Smooth muscle cell (in vitro differentiated cells): ENCODE results near the gene MBOAT1. TPM values are rescaled to one million over a fixed set of nuclear protein-coding genes. Genes with fewer than 3 reads are reported as not detected.

Experiments used
- DNase-seq: peaks from one replicate; lab custom pipeline; 2025; ENCODE audit not compliant: unreplicated experiment; lab: John Stamatoyannopoulos, UW
- H2AFZ ChIP-seq: fragments of 200-600 bp; sonication (generic); 2 replicates; pipeline ENCODE4 v1.6.0; 2016; ENCODE audit warnings: antibody characterized with exemption, low read depth, mild to moderate bottlenecking
- H3F3A ChIP-seq: fragments of 200-600 bp; sonication (generic); 2 replicates; pipeline ENCODE4 v1.6.0; 2017; ENCODE audit warnings: antibody characterized with exemption, low read depth
- H3K27ac ChIP-seq: fragments of 200-600 bp; sonication (generic); 2 replicates; pipeline ENCODE4 v1.5.1; 2016; ENCODE audit warnings: low read depth, mild to moderate bottlenecking
- H3K27me3 ChIP-seq: fragments of 200-600 bp; sonication (generic); 2 replicates; pipeline ENCODE4 v1.6.1; 2016; ENCODE audit warnings: low read depth, mild to moderate bottlenecking
- H3K36me3 ChIP-seq: fragments of 200-600 bp; sonication (generic); 2 replicates; pipeline ENCODE4 v1.5.1; 2016; ENCODE audit warnings: low read depth
- H3K4me1 ChIP-seq: fragments of 200-600 bp; sonication (generic); 2 replicates; pipeline ENCODE4 v1.5.1; 2016; ENCODE audit warnings: low read depth
- H3K4me2 ChIP-seq: fragments of 200-600 bp; sonication (generic); 2 replicates; pipeline ENCODE4 v1.6.0; 2016; ENCODE audit warnings: mild to moderate bottlenecking
- H3K4me3 ChIP-seq: fragments of 200-600 bp; sonication (generic); 2 replicates; pipeline ENCODE4 v1.5.1; 2016; ENCODE audit warnings: mild to moderate bottlenecking
- H3K79me2 ChIP-seq: fragments of 200-600 bp; sonication (generic); 2 replicates; pipeline ENCODE4 v1.6.0; 2016; ENCODE audit warnings: low read depth, mild to moderate bottlenecking
- H3K9ac ChIP-seq: fragments of 200-600 bp; sonication (generic); 2 replicates; pipeline ENCODE4 v1.6.0; 2016; ENCODE audit warnings: low read depth
- H3K9me3 ChIP-seq: fragments of 200-600 bp; sonication (generic); replicated peaks from 2 replicates; pipeline ENCODE4 v1.5.1; 2016; ENCODE audit warnings: low read depth
- H4K20me1 ChIP-seq: fragments of 200-600 bp; sonication (generic); 2 replicates; pipeline ENCODE4 v1.6.0; 2016; ENCODE audit warnings: low read depth
- WGBS: methylation state at CpG from one replicate; pipeline ENCODE4 v1.1.7; 2016; ENCODE audit warnings: low lambda C conversion rate; 5-methylcytosine and 5-hydroxymethylcytosine counted together
- polyA plus RNA-seq: library from polyadenylated mRNA; unstranded; fragments of >200 nt; fragmentation: Nextera tagmentation; extraction: Ambion mirVana; gene quantifications from 2 replicates; pipeline ENCODE4 v1.2.1, GENCODE V29; 2016
- total RNA-seq: library from RNA; depleted of rRNA; stranded (reverse); fragments of >200 nt; gene quantifications from 2 replicates; pipeline ENCODE4 v1.2.3, GENCODE V29; 2014
- TF ChIP-seq, protein P1 (sequence below): fragments of 200-600 bp; sonication (generic); IDR thresholded peaks from 2 replicates; pipeline ENCODE4 v1.5.1; 2017; ENCODE audit warnings: borderline replicate concordance, mild to moderate bottlenecking, antibody characterized with exemption; ENCODE audit not compliant: insufficient read depth, poor library complexity, severe bottlenecking

The MBOAT1 gene
- total and polyA plus RNA-seq, 2 experiments from 2014 or later = 0.73 to 2.5 TPM

DNA sequence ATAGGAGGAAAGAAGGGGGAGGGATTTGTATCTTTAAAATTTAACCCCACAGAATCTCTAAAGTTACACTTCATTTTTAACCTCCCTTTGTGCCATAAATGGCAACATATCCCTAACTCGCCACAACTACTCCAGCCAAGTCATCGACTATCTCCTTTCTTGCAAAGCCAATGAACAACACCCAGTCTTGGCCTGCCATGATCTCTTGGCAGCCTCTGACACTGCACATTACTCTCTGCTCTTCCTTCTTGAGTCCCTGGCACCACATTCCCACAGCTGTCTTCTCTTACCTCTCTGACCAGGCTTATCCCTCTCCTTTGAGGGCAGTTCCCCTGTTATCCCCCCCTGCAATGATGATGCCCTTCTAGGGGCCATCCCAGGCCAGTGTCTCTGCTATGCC, 42.5 kb downstream of the MBOAT1 start:
- Histone ChIP-seq H3K36me3 (no peaks in the 10 kb centered on the region), H3K4me1 (no peaks in the 10 kb centered on the region), H3K79me2 (no peaks in the 10 kb centered on the region), H3K9ac (no peak overlapping the region), H3F3A (no peaks in the 10 kb centered on the region), H3K27me3 (no peaks in the 10 kb centered on the region), H3K4me3 (no peak overlapping the region), H4K20me1 (no peaks in the 10 kb centered on the region), H3K27ac (no peak overlapping the region), H2AFZ (no peak overlapping the region), H3K9me3 (no peaks in the 10 kb centered on the region), H3K4me2 (no peak overlapping the region)
- DNase-seq = no peak
- WGBS = 86% methylated on average over 2 of the region's 2 CpGs
- TF ChIP-seq, protein P1, sequence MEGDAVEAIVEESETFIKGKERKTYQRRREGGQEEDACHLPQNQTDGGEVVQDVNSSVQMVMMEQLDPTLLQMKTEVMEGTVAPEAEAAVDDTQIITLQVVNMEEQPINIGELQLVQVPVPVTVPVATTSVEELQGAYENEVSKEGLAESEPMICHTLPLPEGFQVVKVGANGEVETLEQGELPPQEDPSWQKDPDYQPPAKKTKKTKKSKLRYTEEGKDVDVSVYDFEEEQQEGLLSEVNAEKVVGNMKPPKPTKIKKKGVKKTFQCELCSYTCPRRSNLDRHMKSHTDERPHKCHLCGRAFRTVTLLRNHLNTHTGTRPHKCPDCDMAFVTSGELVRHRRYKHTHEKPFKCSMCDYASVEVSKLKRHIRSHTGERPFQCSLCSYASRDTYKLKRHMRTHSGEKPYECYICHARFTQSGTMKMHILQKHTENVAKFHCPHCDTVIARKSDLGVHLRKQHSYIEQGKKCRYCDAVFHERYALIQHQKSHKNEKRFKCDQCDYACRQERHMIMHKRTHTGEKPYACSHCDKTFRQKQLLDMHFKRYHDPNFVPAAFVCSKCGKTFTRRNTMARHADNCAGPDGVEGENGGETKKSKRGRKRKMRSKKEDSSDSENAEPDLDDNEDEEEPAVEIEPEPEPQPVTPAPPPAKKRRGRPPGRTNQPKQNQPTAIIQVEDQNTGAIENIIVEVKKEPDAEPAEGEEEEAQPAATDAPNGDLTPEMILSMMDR = no peak

DNA sequence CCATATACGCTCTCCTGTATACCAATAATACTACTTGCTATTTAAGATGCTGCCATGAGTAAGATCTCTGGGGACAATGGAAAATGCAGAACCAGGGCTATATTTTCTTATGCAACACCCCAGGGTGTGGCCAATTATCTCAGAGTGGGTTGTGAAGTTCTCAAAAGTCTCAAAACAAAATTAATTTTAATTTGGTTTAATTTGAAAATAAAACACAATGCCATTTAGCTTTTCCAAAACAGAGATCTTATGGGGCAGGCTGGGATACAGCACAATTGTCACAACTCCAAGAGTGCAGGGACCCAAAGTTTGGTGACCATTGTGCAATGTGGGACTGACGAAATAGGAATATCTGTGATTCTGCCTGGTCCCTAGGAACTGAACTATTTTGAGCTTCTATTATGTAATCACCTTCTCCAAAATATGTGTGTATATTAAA, 43.1 kb downstream of the MBOAT1 start:
- Histone ChIP-seq H3K4me2 (no peak overlapping the region), H3F3A (no peaks in the 10 kb centered on the region), H3K79me2 (no peaks in the 10 kb centered on the region), H3K36me3 (no peaks in the 10 kb centered on the region), H3K4me1 (no peaks in the 10 kb centered on the region), H2AFZ (no peak overlapping the region), H3K27me3 (no peaks in the 10 kb centered on the region), H3K9me3 (no peaks in the 10 kb centered on the region), H4K20me1 (no peaks in the 10 kb centered on the region), H3K27ac (no peak overlapping the region), H3K9ac (no peak overlapping the region), H3K4me3 (no peak overlapping the region)
- no peak for DNase-seq
- TF ChIP-seq, protein P1 = no peak
- WGBS = 95% methylated on average over 2 of the region's 2 CpGs

DNA sequence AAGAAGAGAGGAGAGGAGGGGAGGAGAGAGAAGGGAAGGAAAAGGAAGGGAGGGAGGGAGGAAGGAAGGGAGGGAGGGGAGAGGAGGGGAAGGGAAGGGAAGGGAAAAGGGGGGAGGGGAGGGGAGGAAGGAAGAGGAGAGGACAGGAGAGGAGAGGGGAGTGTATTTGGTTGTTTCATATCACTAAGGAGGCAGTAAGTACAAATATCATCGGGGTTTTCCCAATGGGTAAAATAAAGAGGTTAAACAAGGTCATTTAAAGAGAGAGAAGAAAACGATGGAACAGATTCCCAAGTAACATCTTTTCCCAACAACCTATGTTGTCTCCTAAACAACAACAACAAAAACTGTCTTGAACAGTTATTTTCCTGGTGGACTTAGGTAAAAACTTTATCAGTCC, 43.6 kb downstream of the MBOAT1 start:
- TF ChIP-seq, protein P1 = no peak
- no peak overlapping the region for H3K4me2 ChIP-seq
- H3K4me3 ChIP-seq = no peak overlapping the region
- DNase-seq = no peak
- no peaks in the 10 kb centered on the region for H3F3A ChIP-seq
- H2AFZ ChIP-seq = no peak overlapping the region
- 90% methylated on average over 2 of the region's 2 CpGs for whole genome bisulfite sequencing
- no peaks in the 10 kb centered on the region for H3K79me2 ChIP-seq
- no peaks in the 10 kb centered on the region for H4K20me1 ChIP-seq
- no peak overlapping the region for H3K27ac ChIP-seq
- no peaks in the 10 kb centered on the region for H3K27me3 ChIP-seq
- no peaks in the 10 kb centered on the region for H3K9me3 ChIP-seq
- H3K4me1 ChIP-seq = no peaks in the 10 kb centered on the region
- H3K9ac ChIP-seq = no peak overlapping the region
- H3K36me3 ChIP-seq = no peaks in the 10 kb centered on the region

DNA sequence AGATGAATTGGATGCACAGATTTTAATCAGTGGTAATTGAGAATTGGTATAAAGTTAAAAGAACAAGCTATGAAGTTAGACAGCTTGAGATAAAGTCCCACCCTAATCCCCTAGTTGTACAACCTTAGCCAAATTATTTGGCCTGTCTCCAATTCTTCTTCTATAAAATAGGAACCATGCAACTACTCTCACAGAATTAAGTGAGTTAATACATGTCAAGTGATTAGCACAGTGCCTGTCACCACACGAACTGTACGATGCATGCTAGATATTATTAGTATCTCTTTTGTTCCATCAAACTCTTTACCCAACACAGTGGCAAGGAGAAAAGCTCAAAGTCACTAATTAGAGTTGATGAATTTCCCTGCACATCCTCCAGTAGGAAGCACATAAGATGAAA, 44.7 kb downstream of the MBOAT1 start:
- H3F3A ChIP-seq = no peaks in the 10 kb centered on the region
- no peaks in the 10 kb centered on the region for H4K20me1 ChIP-seq
- H3K9me3 ChIP-seq = no peaks in the 10 kb centered on the region
- no peaks in the 10 kb centered on the region for H3K79me2 ChIP-seq
- H3K27me3 ChIP-seq = no peaks in the 10 kb centered on the region
- no peak overlapping the region for H3K27ac ChIP-seq
- no peak overlapping the region for H2AFZ ChIP-seq
- H3K4me3 ChIP-seq = no peak overlapping the region
- no peak for DNase-seq
- WGBS = 84% methylated on average over 2 of the region's 2 CpGs
- H3K4me2 ChIP-seq = no peak overlapping the region
- TF ChIP-seq, protein P1 = no peak
- H3K4me1 ChIP-seq = no peaks in the 10 kb centered on the region
- no peak overlapping the region for H3K9ac ChIP-seq
- no peaks in the 10 kb centered on the region for H3K36me3 ChIP-seq
